KMS-11 (cell line): Measurements from ENCODE around the gene HPCAL1.
A peak's percentile ranks its signal among the peaks of the same experiment; 100 is the strongest.

ENCODE experiments used
- H2AFZ ChIP-seq: fragments of 200-600 bp; sonication (generic); 2 replicates; pipeline ENCODE4 v1.6.1; 2016; ENCODE audit warnings: antibody characterized with exemption, mixed run types, low read depth
- H3K27ac ChIP-seq: fragments of 200-600 bp; sonication (generic); 2 replicates; pipeline ENCODE4 v1.6.1; 2016; ENCODE audit warnings: mild to moderate bottlenecking, mixed run types
- H3K27me3 ChIP-seq: fragments of 200-600 bp; sonication (generic); 2 replicates; pipeline ENCODE4 v1.6.1; 2017; ENCODE audit warnings: mild to moderate bottlenecking, low read depth, mixed run types, moderate library complexity; ENCODE audit not compliant: insufficient read depth
- H3K36me3 ChIP-seq: fragments of 200-600 bp; sonication (generic); 2 replicates; pipeline ENCODE4 v1.6.1; 2017; ENCODE audit warnings: mild to moderate bottlenecking, mixed run types; ENCODE audit not compliant: insufficient read depth
- H3K4me1 ChIP-seq: fragments of 200-600 bp; sonication (generic); 2 replicates; pipeline ENCODE4 v1.6.1; 2016; ENCODE audit warnings: mild to moderate bottlenecking, low read depth, mixed run types; ENCODE audit not compliant: poor library complexity, severe bottlenecking
- H3K4me2 ChIP-seq: fragments of 200-600 bp; sonication (generic); 2 replicates; pipeline ENCODE4 v1.7.0; 2016; ENCODE audit warnings: mild to moderate bottlenecking, mixed run types
- H3K4me3 ChIP-seq: fragments of 200-600 bp; sonication (generic); IDR thresholded peaks from 2 replicates; pipeline ENCODE4 v1.6.1; 2017; ENCODE audit warnings: low read depth, low read length, mixed read lengths; ENCODE audit not compliant: insufficient read depth
- H3K79me2 ChIP-seq: fragments of 200-600 bp; sonication (generic); 2 replicates; pipeline ENCODE4 v1.6.1; 2016; ENCODE audit warnings: low read depth, mixed run types; ENCODE audit not compliant: insufficient read depth
- H3K9ac ChIP-seq: fragments of 200-600 bp; sonication (generic); 2 replicates; pipeline ENCODE4 v1.6.1; 2016; ENCODE audit warnings: mild to moderate bottlenecking, mixed run types
- H4K20me1 ChIP-seq: fragments of 200-600 bp; sonication (generic); 2 replicates; pipeline ENCODE4 v1.6.1; 2016; ENCODE audit warnings: mild to moderate bottlenecking, mixed run types; ENCODE audit not compliant: insufficient read depth
- TF ChIP-seq, protein P1 (sequence below): fragments of 200-600 bp; sonication (generic); conservative IDR thresholded peaks from 2 replicates; pipeline ENCODE4 v1.6.1; 2017; ENCODE audit warnings: low read depth, mild to moderate bottlenecking, antibody characterized with exemption, low read length, moderate library complexity, mixed read lengths

HPCAL1 gene

DNA sequence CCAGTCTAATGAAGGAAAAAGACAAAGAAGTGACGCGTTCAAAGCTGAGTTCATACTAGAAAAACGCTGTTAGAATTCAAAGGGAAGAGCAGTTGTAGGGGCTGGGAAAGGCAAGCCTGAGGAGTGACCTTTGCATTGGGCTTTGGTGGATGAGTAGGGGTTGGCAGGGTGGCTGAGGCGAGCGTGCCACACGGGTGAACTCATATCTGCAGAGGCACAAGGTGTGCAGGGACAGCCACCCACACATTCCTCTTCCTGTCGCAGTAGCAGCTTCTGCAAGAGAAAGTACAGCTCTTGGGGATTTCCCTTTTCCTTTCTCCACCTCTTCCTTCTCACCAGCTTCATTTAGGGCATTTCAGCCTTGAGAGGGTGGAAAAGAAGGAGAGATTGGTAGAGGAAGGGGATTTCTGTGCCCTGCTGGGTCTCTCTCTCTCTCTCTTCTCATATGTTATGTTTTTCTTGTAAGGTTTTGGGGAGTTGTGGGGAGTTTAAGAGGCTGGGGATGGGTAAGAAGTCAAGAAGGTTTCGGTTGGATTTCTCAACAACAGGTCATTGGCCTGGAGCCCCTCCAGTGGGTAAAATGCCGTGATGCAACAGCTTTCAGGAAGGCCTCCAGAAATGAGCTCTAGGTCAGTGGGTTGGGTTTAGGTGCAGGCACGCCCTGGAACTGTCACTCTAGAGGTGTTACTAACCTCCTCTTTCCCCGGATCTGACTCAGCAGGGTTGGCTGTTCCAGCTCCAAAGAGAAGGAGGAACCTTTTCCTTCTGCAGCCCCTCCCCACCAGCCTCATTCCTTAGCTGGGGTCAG, 105.3 kb downstream of the HPCAL1 start:
- Histone ChIP-seq H2AFZ (peak overlapping the region; percentile 53; the same call in 1 of the 2 replicates), H3K4me3 (peak overlapping the region; percentile 61), H3K27ac (peak overlapping the region; percentile 54), H3K4me2 (peak overlapping the region; percentile 95), H3K27me3 (no peaks in the 10 kb centered on the region), H4K20me1 (no peaks in the 10 kb centered on the region), H3K36me3 (no peaks in the 10 kb centered on the region), H3K79me2 (no peaks in the 10 kb centered on the region), H3K4me1 (peaks cover 33% of the 10 kb centered on the region), H3K9ac (peak overlapping the region; percentile 47; the same call in 1 of the 2 replicates)
- TF ChIP-seq, protein P1, sequence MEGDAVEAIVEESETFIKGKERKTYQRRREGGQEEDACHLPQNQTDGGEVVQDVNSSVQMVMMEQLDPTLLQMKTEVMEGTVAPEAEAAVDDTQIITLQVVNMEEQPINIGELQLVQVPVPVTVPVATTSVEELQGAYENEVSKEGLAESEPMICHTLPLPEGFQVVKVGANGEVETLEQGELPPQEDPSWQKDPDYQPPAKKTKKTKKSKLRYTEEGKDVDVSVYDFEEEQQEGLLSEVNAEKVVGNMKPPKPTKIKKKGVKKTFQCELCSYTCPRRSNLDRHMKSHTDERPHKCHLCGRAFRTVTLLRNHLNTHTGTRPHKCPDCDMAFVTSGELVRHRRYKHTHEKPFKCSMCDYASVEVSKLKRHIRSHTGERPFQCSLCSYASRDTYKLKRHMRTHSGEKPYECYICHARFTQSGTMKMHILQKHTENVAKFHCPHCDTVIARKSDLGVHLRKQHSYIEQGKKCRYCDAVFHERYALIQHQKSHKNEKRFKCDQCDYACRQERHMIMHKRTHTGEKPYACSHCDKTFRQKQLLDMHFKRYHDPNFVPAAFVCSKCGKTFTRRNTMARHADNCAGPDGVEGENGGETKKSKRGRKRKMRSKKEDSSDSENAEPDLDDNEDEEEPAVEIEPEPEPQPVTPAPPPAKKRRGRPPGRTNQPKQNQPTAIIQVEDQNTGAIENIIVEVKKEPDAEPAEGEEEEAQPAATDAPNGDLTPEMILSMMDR, result no peak

DNA sequence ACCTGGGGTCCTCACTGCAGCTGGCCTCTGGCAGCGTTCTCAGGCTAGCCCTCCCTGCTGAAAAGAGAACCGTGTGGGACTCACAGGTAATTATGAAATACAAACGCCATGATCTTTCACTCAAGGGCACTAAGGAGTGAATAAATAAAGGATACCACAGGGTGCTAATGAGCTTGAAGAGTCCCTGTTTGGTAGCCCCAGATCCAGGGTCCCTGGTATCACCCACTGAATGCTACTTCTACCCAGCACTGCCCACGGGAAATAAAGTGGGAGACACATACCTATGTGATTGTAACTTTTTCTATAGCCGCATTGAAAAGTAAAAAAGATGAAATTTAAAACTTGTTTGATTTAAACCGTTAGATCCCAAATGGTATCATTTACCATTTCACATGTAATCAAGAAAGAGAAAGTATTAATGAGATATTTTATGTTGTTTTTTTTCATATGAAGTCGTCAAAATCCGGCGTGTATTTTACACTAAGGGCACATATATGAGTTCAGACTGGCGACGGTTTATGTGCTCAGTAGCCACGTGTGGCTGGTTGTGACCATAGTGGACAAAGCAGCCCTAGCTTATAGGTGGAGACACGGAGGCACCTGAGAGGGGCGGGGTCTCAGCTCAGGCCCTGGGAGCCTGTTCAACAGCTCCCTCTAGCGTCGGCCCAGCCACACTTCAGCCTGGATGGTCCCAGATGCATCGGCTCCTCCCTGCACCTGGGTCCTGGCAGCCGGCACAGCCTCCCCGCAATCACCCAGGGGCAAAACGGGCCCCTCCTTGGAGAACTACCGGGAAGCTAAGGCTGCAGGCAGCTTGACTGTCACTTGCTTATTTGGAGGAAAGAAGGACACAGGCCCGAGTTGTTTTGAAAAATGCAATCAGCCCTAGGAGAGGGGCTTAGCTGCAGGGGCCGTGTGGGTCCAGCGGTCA, 106.2 kb downstream of the HPCAL1 start:
- H3K27ac ChIP-seq, result peak overlapping the region; percentile 54
- peak overlapping the region; percentile 53; the same call in 1 of the 2 replicates for H2AFZ ChIP-seq
- H3K27me3 ChIP-seq, result no peaks in the 10 kb centered on the region
- H4K20me1 ChIP-seq, result no peaks in the 10 kb centered on the region
- H3K4me3 ChIP-seq, result peak overlapping the region; percentile 61
- H3K79me2 ChIP-seq, result no peaks in the 10 kb centered on the region
- H3K4me2 ChIP-seq, result peak overlapping the region; percentile 95
- H3K36me3 ChIP-seq, result no peaks in the 10 kb centered on the region
- TF ChIP-seq, protein P1, result peak; percentile 90
- H3K9ac ChIP-seq, result peak overlapping the region; percentile 47; the same call in 1 of the 2 replicates
- peaks cover 33% of the 10 kb centered on the region for H3K4me1 ChIP-seq

- Histone ChIP-seq H3K27ac (no peak overlapping the region), H3K4me2 (peak overlapping the region; percentile 9; the same call in 1 of the 2 replicates), H3K4me1 (peaks cover 33% of the 10 kb centered on the region), H3K79me2 (no peaks in the 10 kb centered on the region), H4K20me1 (no peaks in the 10 kb centered on the region), H3K36me3 (no peaks in the 10 kb centered on the region), H3K4me3 (no peak overlapping the region), H2AFZ (no peak overlapping the region), H3K9ac (no peak overlapping the region), H3K27me3 (no peaks in the 10 kb centered on the region)
- TF ChIP-seq, protein P1, result no peak
Measured at GRCh38 chr2:10410001-10410822, 107.5 kb downstream of the HPCAL1 start.

DNA sequence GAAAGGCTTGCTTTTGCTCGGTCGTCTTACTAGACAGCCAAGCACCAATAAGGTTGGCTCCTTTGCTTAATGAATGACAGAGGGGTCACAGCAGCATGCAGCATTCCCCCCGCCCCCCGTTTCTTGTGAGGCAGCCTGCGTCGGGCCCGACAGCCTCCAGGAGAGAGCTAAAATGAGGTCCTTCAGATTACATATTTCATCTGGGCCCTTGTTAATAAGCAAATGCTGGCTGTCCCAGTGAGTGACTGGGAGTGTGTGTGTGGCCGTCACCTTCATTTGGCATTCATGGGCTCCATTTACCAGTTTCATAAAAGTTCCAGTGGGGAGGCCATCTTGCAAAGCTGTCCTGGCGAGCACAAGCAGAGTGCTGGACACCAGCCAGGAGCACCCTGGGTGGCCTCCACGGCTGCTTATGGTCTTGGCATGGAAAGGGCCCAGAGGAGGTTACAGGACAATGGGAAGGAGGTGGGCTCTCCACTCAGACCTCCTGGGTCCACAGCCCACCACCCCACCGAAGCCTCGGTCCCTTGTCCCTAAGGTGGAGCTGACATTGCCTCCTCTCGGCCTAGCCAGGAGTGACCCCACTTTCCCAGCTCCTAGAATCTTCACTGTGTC, 108.2 kb downstream of the HPCAL1 start:
- Histone ChIP-seq H3K27me3 (no peaks in the 10 kb centered on the region), H4K20me1 (no peaks in the 10 kb centered on the region), H3K79me2 (no peaks in the 10 kb centered on the region), H3K4me1 (peaks cover 33% of the 10 kb centered on the region), H2AFZ (no peak overlapping the region), H3K4me2 (no peak overlapping the region), H3K27ac (no peak overlapping the region), H3K36me3 (no peaks in the 10 kb centered on the region), H3K4me3 (no peak overlapping the region), H3K9ac (no peak overlapping the region)
- TF ChIP-seq, protein P1, result no peak
